Measurements from ENCODE around the gene PSMA5. TPM values are rescaled to one million over a fixed set of nuclear protein-coding genes. Genes with fewer than 3 reads are reported as not detected.
"Not testable (repeated sequence)": the region's sequence is repeated elsewhere in the genome, so short reads cannot be mapped to it uniquely, and the experiment has no call there.

Gene PSMA5
- total RNA-seq, 1 experiment from 2014 or later: 82.3 TPM

DNA sequence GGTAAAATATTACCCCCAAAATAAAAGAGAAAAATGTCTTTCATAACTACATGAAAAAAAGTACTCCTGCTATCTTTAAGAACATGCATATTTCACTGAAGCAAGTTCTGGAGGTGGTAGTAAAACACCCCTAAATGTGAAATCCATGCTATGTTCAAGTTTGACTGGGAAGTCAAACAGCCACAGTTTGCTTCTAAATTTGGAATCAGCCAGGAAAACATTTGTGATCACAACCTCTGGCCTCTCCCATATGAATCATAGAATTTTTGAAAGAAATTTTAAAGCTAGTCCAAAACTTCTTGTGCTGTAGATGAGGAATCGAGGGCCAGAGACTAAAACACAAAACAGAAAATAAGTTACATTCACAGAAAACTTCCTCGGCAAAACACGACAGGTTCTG is 35.1 kb downstream of the PSMA5 start:
- Histone ChIP-seq H3K36me3 (no peaks in the 10 kb centered on the region), H3K9me3 (replicated peaks) (no peaks in the 10 kb centered on the region), H3K4me1 (peaks cover 26% of the 10 kb centered on the region), H3K27me3 (no peaks in the 10 kb centered on the region), H3K4me3 (no peak overlapping the region), H3K27ac (no peak overlapping the region)
- no peak for DNase-seq

DNA sequence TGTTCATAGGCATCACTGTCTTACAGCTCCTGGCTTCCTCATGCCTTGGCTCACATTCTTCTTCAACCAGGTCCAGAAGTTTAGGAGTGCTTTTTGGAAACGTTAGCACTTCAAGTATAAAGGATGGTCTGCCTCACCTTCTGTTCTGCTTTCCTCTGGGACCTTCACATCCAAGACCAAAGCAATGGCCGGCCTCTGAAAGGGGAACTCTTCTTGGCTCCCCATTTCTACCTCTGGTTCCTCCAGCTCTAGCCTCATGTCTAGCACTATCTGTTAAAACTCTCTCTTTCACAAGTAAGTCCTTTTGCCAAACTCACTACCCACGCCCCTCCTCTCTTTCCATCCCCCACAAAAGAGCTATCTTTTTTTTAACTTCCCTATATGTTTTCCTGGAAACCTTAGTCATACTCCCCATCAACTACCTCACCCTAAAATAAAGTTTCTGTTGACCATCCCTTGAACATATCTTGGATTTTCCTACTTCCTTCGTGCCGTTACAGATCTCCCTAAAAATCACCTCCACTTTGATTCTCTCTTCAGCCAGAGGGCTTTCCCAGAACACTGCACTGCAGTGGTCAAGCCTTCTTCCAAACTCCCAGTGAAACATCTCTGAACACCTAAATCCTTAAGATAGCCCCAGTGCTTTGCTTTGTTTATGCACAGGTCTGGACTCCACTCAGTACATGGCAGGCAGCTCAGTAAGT is 36.5 kb downstream of the PSMA5 start:
- Histone ChIP-seq H3K36me3 (no peaks in the 10 kb centered on the region), H3K4me1 (peaks cover 21% of the 10 kb centered on the region), H3K4me3 (no peak overlapping the region), H3K27me3 (no peaks in the 10 kb centered on the region), H3K27ac (no peak overlapping the region), H3K9me3 (replicated peaks) (0 out of 2 replicates have a peak, but pooled peaks cover 3% of the 10 kb centered on the region)
- no peak for DNase-seq

DNA sequence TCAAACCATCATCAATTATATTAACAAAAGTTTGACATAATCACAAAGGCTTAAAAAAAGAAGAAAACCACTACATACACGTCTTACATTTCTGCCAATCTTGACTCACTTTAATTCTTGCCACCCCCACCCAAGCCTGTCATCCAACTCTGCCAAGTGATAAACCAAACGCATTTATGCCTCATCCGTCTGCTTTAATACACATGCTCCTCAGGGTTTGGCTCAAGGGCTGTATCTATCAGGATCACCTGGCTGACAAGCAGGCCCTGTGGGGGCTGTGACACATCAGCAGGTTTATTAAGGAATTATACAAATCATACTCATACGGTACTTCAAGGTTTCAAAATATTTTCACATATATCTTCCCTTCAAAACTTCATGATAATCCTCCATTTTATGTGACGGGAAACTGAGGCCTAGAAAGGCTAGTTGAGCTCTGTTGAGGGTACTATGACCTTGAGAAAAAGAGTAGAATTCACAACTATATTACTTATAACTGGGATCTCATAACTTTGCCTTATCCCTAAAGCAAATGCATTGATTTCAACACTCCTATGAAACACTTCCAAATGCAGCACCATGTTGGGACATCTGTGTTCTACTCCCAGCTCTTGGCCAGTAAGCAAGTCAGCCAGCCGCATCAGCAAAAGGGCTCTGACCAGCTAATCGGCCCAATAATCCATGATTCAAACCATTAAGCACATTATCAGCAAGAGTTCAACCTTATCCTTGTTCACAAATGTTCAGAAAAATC is 37.2 kb downstream of the PSMA5 start:
- H3K27ac ChIP-seq: no peak overlapping the region
- H3K9me3 ChIP-seq (replicated peaks): 0 out of 2 replicates have a peak, but pooled peaks cover 3% of the 10 kb centered on the region
- peaks cover 16% of the 10 kb centered on the region for H3K4me1 ChIP-seq
- DNase-seq: no peak
- H3K4me3 ChIP-seq: no peak overlapping the region
- H3K36me3 ChIP-seq: no peaks in the 10 kb centered on the region
- H3K27me3 ChIP-seq: no peaks in the 10 kb centered on the region

DNA sequence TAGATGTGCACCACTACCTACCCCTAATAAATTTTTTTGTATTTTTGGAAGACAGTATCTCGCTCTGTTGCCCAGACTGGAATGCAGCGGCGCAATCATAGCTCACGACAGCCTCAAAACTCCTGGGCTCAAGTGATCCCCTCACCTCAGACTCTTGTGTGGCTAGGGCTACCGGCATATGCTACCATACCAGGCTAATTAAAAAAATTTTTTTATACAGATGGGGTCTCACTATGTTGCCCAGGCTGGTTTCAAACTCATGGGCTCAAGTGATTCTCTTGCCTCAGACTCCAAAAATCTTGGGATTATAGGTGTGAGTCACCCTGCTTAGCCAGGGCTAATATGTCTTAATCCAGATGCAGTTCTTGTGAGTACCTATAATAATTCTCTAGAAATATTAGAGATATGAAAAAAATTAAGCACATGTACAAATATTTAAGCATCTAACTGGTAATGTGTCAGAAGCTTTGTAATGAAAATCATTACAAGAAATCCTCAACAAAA is 38.0 kb downstream of the PSMA5 start:
- H3K4me1 ChIP-seq: peaks cover 9% of the 10 kb centered on the region
- no peak for DNase-seq
- no peak overlapping the region for H3K27ac ChIP-seq

DNA sequence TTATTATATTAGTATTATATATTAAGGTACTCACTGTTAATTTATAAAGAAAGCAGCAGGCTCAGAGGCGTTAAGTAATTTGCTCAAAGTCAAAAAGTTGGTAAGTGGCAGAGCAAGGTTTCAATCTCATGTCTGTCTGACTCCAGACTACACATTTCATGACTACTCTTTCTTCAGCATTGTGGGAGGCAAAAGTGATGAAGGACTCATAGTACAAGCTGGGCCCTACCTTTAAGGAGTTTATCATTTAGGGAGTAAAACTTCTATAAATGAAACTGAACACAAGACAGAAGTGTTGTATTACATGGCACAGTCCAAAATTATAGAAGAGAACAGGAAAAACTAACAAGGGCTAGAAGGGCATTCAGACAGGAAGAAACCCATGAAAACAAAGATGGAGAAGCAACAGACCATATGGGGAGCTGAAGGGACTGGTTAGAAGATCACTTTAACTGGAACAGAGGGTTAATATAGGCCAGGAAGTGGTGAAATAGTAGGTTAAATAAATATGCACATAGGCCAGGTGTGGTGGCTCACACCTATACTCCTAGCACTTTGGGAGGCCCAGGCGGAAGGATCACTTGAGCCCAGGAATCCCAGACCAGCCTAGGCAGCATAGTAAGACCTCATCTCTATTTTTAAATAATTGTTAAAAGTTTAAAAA is 40.1 kb downstream of the PSMA5 start:
- H3K4me3 ChIP-seq: no peak overlapping the region
- no peak overlapping the region for H3K27ac ChIP-seq
- H3K36me3 ChIP-seq: no peaks in the 10 kb centered on the region
- no peak for DNase-seq
- no peaks in the 10 kb centered on the region for H3K27me3 ChIP-seq
- 0 out of 2 replicates have a peak, but pooled peaks cover 3% of the 10 kb centered on the region for H3K9me3 ChIP-seq (replicated peaks)
- peaks cover 3% of the 10 kb centered on the region; the same call in 1 of the 2 replicates for H3K4me1 ChIP-seq

More for the DNA sequence above, 38.0 kb downstream of the PSMA5 start:
- no peaks in the 10 kb centered on the region for H3K27me3 ChIP-seq
- no peak overlapping the region for H3K4me3 ChIP-seq
- H3K36me3 ChIP-seq: no peaks in the 10 kb centered on the region
- 0 out of 2 replicates have a peak, but pooled peaks cover 3% of the 10 kb centered on the region for H3K9me3 ChIP-seq (replicated peaks)

DNA sequence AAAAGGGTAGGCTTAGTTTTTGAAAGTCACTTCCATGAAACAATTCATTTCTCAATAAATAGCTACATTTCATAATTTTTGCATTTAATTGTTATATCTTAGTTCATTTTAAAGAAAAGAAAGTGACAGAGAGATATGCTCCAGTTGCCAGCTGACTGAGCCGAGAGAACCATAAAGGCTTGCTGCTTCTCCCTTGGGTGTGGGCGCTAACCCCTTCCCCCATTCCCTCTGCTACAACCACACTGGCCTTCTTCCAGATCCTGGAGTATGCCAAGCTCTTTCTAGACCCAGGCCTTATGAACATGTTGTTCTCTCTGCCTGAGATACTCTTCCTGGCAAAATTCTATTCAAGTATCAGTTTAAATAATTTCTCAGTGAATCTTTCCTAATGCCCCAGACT is 40.8 kb downstream of the PSMA5 start:
- no peaks in the 10 kb centered on the region for H3K27me3 ChIP-seq
- H3K4me3 ChIP-seq: no peak overlapping the region
- H3K9me3 ChIP-seq (replicated peaks): 0 out of 2 replicates have a peak, but pooled peaks cover 3% of the 10 kb centered on the region
- no peak for DNase-seq
- no peaks in the 10 kb centered on the region for H3K36me3 ChIP-seq
- no peak overlapping the region for H3K27ac ChIP-seq
- H3K4me1 ChIP-seq: peaks cover 3% of the 10 kb centered on the region; the same call in 1 of the 2 replicates

DNA sequence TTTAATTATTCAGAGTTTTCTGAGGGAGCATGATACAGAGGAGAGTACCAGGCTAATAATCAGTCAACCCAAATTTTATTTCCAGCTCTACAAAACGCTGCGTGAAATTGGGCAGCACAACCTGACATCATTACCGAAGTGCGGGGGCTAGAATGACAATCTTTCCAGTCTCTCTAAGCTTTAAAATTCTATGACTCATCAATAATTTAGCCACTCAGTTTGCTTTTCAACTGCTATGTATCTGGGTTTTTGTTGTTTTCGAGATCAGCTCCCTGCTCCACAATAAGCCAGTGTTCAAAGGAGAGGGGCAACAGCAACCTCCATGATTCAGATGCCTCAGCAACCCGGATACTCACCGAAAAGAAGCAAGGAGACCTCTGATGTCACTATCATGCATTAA is 42.4 kb downstream of the PSMA5 start:
- no peak for DNase-seq
- 0 out of 2 replicates have a peak, but pooled peaks cover 3% of the 10 kb centered on the region for H3K9me3 ChIP-seq (replicated peaks)
- H3K27me3 ChIP-seq: no peaks in the 10 kb centered on the region
- no peaks in the 10 kb centered on the region for H3K36me3 ChIP-seq
- no peak overlapping the region for H3K27ac ChIP-seq
- H3K4me3 ChIP-seq: no peak overlapping the region
- peaks cover 3% of the 10 kb centered on the region; the same call in 1 of the 2 replicates for H3K4me1 ChIP-seq

DNA sequence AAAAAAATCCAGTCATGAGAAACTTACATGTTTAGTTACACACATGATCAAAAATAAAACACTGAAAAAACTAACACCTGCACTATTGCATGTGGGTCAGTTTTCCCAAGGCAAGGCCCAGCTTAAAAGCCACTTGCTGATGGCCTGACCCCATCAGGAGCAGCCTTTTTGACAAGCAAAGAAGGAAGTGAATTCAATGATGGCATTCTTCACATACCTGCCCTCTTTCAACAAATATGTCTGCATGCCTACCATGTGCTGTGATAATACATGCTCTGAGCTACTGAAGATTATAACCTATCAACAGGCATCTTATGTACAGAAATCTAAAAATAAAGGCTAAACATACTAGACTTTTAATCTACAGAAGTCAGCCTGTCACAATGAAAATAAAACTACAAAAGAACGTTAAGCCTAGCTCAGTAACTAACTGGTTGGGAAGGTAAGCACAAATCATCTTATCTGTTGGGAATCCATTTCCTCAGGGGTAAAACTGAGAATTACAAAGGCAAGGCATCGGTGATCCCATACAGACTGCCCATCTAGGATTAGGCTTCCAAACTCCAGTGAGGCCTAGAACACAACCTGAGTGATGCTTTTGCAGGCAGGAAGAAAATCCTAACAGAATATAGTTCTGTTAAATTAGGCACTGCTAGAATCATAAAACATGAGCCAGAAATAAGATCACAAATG is 43.0 kb downstream of the PSMA5 start:
- no peaks in the 10 kb centered on the region for H3K36me3 ChIP-seq
- no peak overlapping the region for H3K27ac ChIP-seq
- no peak for DNase-seq
- peaks cover 3% of the 10 kb centered on the region; the same call in 1 of the 2 replicates for H3K4me1 ChIP-seq
- no peak overlapping the region for H3K4me3 ChIP-seq
- H3K9me3 ChIP-seq (replicated peaks): 0 out of 2 replicates have a peak, but pooled peaks cover 3% of the 10 kb centered on the region
- H3K27me3 ChIP-seq: no peaks in the 10 kb centered on the region

DNA sequence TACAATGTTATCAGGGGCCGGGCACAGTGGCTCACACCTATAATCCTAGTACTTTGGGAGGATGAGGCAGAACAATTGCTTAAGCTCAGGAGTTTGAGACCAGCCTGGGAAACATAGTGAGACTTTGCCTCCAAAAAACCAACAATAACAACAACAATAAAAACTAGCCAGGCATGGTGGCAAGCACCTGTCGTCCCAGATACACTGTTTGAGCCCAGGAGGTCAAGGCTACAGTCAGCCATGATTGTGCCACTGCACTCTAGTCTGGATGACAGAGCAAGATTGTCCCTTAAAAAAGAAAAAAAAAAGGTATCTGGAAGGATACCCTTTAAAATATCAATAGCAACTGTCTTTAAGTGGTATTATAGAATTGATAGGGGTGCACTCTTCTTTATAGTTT is 44.7 kb downstream of the PSMA5 start:
- Histone ChIP-seq H3K27ac (no peak overlapping the region), H3K4me1 (peaks cover 3% of the 10 kb centered on the region; the same call in 1 of the 2 replicates), H3K9me3 (replicated peaks) (0 out of 2 replicates have a peak, but pooled peaks cover 3% of the 10 kb centered on the region), H3K27me3 (no peaks in the 10 kb centered on the region), H3K4me3 (no peak overlapping the region), H3K36me3 (no peaks in the 10 kb centered on the region)
- no peak for DNase-seq

DNA sequence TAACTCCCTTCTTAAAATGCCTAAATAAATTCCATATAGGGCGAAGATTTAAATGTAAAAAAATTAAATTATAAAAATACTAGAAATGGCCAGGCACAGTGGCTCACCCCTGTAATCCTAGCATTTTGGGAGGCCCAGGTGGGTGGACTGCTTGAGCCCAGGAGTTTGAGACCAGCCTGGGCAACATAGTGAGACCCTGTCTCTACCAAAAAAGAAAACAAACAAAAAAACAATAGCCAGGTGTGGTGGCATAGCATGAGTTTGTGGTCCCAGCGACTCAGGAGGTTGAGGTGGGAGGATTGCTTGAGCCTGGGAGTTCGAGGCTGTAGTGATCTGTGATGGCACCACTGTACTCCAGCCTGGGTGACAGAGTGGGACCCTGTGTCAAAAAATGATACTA is 46.3 kb downstream of the PSMA5 start:
- H3K9me3 ChIP-seq (replicated peaks): 0 out of 2 replicates have a peak, but pooled peaks cover 3% of the 10 kb centered on the region
- H3K36me3 ChIP-seq: no peaks in the 10 kb centered on the region
- H3K4me3 ChIP-seq: no peak overlapping the region
- no peak for DNase-seq
- no peak overlapping the region for H3K27ac ChIP-seq
- no peaks in the 10 kb centered on the region for H3K27me3 ChIP-seq
- peaks cover 3% of the 10 kb centered on the region; the same call in 1 of the 2 replicates for H3K4me1 ChIP-seq

DNA sequence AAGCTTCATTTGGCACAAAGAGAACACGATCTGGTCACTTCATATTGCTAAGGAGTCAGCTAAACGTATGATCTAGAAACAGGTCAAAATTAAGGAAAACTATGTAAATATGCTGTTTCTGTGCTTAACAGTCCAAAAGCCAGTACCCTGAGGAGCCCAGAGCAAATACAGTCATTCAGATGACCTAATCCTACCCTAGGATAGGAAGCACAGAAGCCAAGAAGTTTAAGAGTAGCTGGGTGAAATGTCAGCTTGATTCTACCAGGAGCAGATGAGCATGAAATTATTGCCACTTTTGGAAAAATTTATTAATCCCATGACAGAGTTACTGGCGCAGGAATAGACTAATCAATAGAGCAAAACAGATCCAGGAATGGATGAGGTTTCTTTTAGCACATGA is 46.8 kb downstream of the PSMA5 start:
- H3K4me1 ChIP-seq: peaks cover under 1% of the 10 kb centered on the region; the same call in 1 of the 2 replicates
- H3K4me3 ChIP-seq: no peak overlapping the region
- no peak overlapping the region for H3K27ac ChIP-seq
- DNase-seq: no peak
- H3K27me3 ChIP-seq: no peaks in the 10 kb centered on the region
- H3K36me3 ChIP-seq: no peaks in the 10 kb centered on the region
- H3K9me3 ChIP-seq (replicated peaks): 0 out of 2 replicates have a peak, but pooled peaks cover 3% of the 10 kb centered on the region

DNA sequence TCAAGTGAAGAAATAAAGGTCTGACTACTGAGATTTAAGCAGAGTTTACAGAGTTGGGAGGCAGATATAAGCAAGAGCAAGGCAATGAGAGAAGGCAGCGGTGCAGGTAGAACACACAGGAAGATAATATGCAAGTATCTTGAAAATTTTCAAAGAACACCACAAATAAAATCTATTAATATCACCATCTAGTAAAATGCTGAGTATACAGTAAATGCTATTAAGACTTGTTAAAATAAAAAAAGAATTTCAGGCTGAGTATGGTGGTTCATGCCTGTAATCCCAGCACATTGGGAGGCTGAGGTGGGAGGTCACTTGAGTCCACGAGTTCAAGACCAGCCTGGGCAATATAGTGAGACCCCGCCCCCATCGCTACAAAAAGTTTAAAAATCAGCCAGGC is 48.5 kb downstream of the PSMA5 start:
- H3K4me3 ChIP-seq: no peak overlapping the region
- no peak for DNase-seq
- H3K27ac ChIP-seq: no peak overlapping the region
- no peaks in the 10 kb centered on the region for H3K27me3 ChIP-seq
- no peaks in the 10 kb centered on the region for H3K36me3 ChIP-seq
- H3K9me3 ChIP-seq (replicated peaks): 0 out of 2 replicates have a peak, but pooled peaks cover 3% of the 10 kb centered on the region
- H3K4me1 ChIP-seq: no peaks in the 10 kb centered on the region; the same call in 1 of the 2 replicates

DNA sequence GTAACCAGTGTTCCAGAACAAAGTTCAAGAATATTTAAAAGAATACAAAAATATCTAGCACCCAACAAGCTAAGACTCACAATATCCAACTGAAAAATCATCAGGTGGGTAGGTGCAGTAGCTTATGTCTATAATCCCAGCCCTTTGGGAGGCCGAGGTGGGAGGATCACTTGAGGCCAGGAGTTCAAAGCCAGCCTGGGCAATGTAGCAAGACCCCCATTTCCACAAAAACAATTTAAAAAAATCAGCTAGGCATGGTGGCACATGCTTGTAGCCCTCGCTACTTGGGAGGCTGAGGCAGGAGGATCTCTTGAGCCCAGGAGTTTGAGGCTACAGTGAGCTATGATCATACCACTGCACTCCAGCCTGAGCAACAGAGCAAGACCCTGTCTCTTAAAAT is 52.6 kb downstream of the PSMA5 start:
- not testable (repeated sequence) for H3K36me3 ChIP-seq; H3K4me3 ChIP-seq; H3K27ac ChIP-seq; DNase-seq; H3K27me3 ChIP-seq; H3K9me3 ChIP-seq (replicated peaks)
- peaks cover 23% of the 10 kb centered on the region for H3K4me1 ChIP-seq

DNA sequence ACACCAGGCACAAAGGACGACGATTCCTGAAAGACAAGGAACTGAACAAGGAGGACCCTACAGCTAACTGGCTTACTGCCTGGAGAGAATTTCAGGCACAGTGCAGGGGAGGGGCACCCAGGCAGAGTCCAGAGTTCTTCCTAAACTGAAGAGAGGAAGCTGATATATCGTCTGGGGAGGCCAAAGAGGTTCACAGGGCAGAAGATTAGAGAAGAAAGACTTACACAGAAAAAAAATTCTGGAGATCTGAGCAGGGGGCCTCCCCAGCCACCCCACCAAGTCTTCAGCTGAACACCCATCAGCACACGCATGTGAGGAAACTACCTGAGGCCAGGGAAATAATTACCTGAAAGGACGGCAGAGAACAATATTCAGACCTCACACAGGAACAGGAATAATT is 53.1 kb downstream of the PSMA5 start:
- Histone ChIP-seq H3K36me3 (no peaks in the 10 kb centered on the region), H3K4me1 (peaks cover 23% of the 10 kb centered on the region), H3K27ac (no peak overlapping the region), H3K9me3 (replicated peaks) (0 out of 2 replicates have a peak, but pooled peaks cover 3% of the 10 kb centered on the region), H3K27me3 (no peaks in the 10 kb centered on the region), H3K4me3 (no peak overlapping the region)
- no peak for DNase-seq
